K562 (cell line): ENCODE data around the gene PCSK5. TPM values are rescaled to one million over a fixed set of nuclear protein-coding genes. Genes with fewer than 3 reads are reported as not detected.

ENCODE experiments used
- ATAC-seq: fragments of 200-7000 bp; cut with Tn5 transposase; 3 replicates; pipeline ENCODE4 v1.9.1; 2020; ENCODE audit warnings: moderate library complexity
- BruUV-seq: library from RNA; stranded (reverse); fragments of 400-500 nt; replicated peaks from 2 replicates; lab custom pipeline; 2021; lab: Mats Ljungman, UMichigan
- CTCF ChIA-PET: fragments of 300-600 bp; formaldehyde crosslinking; extraction: SDS; loops from one replicate; lab custom pipeline; 2021; ENCODE audit warnings: low intra/inter-chr PET ratio; lab: Yijun Ruan, JAX
- POLR2A ChIA-PET: fragments of 300-600, 350-650 bp; sonication (Branson Sonifier 250); formaldehyde crosslinking; extraction: SDS; loops from one replicate; lab custom pipeline; 2021; ENCODE audit warnings: antibody characterized with exemption, inconsistent platforms; lab: Yijun Ruan, JAX
- DNase-seq, 4 experiments: peaks; one replicate each; pipeline versions ENCODE4 v3.0.0 to v3.0.0-alpha.2; 2011 to 2018; ENCODE audit warnings: low spot score in 3 of 4, mixed read lengths in 3 of 4; ENCODE audit errors: extremely low read depth in 1 of 4
- FAIRE-seq: peaks from 2 replicates; lab custom pipeline; 2011; peaks lifted over from hg19 to GRCh38; lab: Jason Lieb, UNC
- H2AFZ ChIP-seq: 2 replicates; pipeline ENCODE4 v1.6.0; 2011; ENCODE audit warnings: low read depth, low read length, control low read depth, inconsistent platforms
- H3K27ac ChIP-seq: fragments of 200-600 bp; 3 replicates; pipeline ENCODE4 v1.8.0; 2011; ENCODE audit warnings: low read depth, mild to moderate bottlenecking, control low read depth, inconsistent platforms, low read length, moderate library complexity, mixed read lengths; ENCODE audit errors: extremely low read depth
- H3K27me3 ChIP-seq, 2 experiments: fragments of 300-600 bp in 1 of 2; 2 replicates in 1 of 2; 3 replicates in 1 of 2; pipeline versions ENCODE4 v1.6.0 to v1.8.0; 2011; ENCODE audit warnings: inconsistent platforms in 2 of 2, low read length in 2 of 2, mild to moderate bottlenecking in 1 of 2, mixed read lengths in 1 of 2, moderate library complexity in 1 of 2; ENCODE audit not compliant: control insufficient read depth in 2 of 2, insufficient read depth in 2 of 2
- H3K36me3 ChIP-seq: fragments of 300-600 bp; 3 replicates; pipeline ENCODE4 v1.8.0; 2011; ENCODE audit warnings: mild to moderate bottlenecking, low read length, inconsistent platforms; ENCODE audit not compliant: control insufficient read depth, insufficient read depth
- H3K4me1 ChIP-seq, 2 experiments: fragments of 200-600 bp in 1 of 2; replicated peaks in 1 of 2; 2 replicates in 1 of 2; 3 replicates in 1 of 2; pipeline versions ENCODE4 v1.5.1 to v1.8.0; 2011; ENCODE audit warnings: inconsistent platforms in 2 of 2, low read length in 2 of 2, mild to moderate bottlenecking in 1 of 2, mixed read lengths in 1 of 2, moderate library complexity in 1 of 2; ENCODE audit not compliant: control insufficient read depth in 2 of 2, insufficient read depth in 2 of 2
- H3K4me2 ChIP-seq: 2 replicates; pipeline ENCODE4 v1.6.1; 2011; ENCODE audit warnings: low read length, control low read depth, inconsistent platforms, mixed read lengths; ENCODE audit not compliant: insufficient read depth
- H3K4me3 ChIP-seq: fragments of 200-600 bp; sonication (generic), shearing (Covaris generic); 2 replicates; pipeline ENCODE4 v1.5.1; 2016; ENCODE audit warnings: control low read depth, inconsistent platforms
- H3K79me2 ChIP-seq: fragments of 200-600 bp; 3 replicates; pipeline ENCODE4 v1.8.0; 2011; ENCODE audit warnings: low read length, inconsistent platforms; ENCODE audit not compliant: control insufficient read depth, insufficient read depth
- H3K9ac ChIP-seq, 2 experiments: 2 replicates each; pipeline versions ENCODE4 v1.6.0 to v1.6.1; 2011; ENCODE audit warnings: low read depth in 2 of 2, low read length in 2 of 2, control low read depth in 1 of 2, inconsistent platforms in 1 of 2, mild to moderate bottlenecking in 1 of 2, mixed read lengths in 1 of 2; ENCODE audit not compliant: insufficient read depth in 1 of 2
- H3K9me1 ChIP-seq: one replicate; pipeline ENCODE4 v1.6.0; 2011; ENCODE audit warnings: inconsistent platforms, mild to moderate bottlenecking, low read length, moderate library complexity; ENCODE audit not compliant: control insufficient read depth, insufficient read depth
- H3K9me3 ChIP-seq: replicated peaks from 2 replicates; pipeline ENCODE4 v1.5.1; 2011; ENCODE audit warnings: low read depth, low read length, inconsistent platforms; ENCODE audit not compliant: control insufficient read depth, insufficient read depth
- H4K20me1 ChIP-seq: replicated peaks from 2 replicates; pipeline ENCODE4 v1.6.1; 2011; ENCODE audit warnings: low read length, inconsistent platforms, mixed read lengths; ENCODE audit not compliant: control insufficient read depth, insufficient read depth
- ARID1B ChIP-seq: fragments of 450-650 bp; IDR thresholded peaks from 2 replicates; pipeline ENCODE4 v1.6.1; 2016; ENCODE audit warnings: antibody characterized with exemption, mild to moderate bottlenecking, inconsistent platforms
- ATF3 ChIP-seq, 2 experiments: fragments of 450-650 bp in 1 of 2; sonication (generic) in 1 of 2; formaldehyde crosslinking in 1 of 2; IDR thresholded peaks in 1 of 2; conservative IDR thresholded peaks in 1 of 2; 2 replicates each; pipeline versions ENCODE4 v1.6.1 to v1.8.1; 2016 to 2023; ENCODE audit warnings: mild to moderate bottlenecking in 2 of 2, moderate library complexity in 2 of 2, inconsistent platforms in 1 of 2, missing genetic modification reagents in 1 of 2
- FOSL1 ChIP-seq: fragments of 200-800 bp; sonication (Bioruptor generic); conservative IDR thresholded peaks from 2 replicates; pipeline ENCODE4 v1.6.1; 2016; ENCODE audit warnings: missing genetic modification characterization, missing compliant biosample characterization
- JUND ChIP-seq, 2 experiments: IDR thresholded peaks; 2 replicates in 1 of 2; 3 replicates in 1 of 2; pipeline ENCODE4 v1.6.1; 2011; ENCODE audit warnings: borderline replicate concordance in 2 of 2, low read depth in 2 of 2, low read length in 2 of 2, improper control_type of control experiment in 1 of 2, missing biosample characterization in 1 of 2, missing genetic modification characterization in 1 of 2, missing genetic modification reagents in 1 of 2
- RCOR1 ChIP-seq, 2 experiments: IDR thresholded peaks; 2 replicates each; pipeline ENCODE4 v1.6.1; 2012; ENCODE audit warnings: low read depth in 2 of 2, low read length in 2 of 2, borderline replicate concordance in 1 of 2, improper control_type of control experiment in 1 of 2
- ZNF77 ChIP-seq: fragments of 250-450 bp; sonication (Bioruptor Pico); IDR thresholded peaks from 2 replicates; pipeline ENCODE4 v1.5.0; 2020
- WGBS: fragments of 100-300 bp; shearing (Covaris generic); methylation state at CpG from one replicate; pipeline ENCODE4 v1.1.6; 2016; ENCODE audit warnings: low coverage, mixed read lengths; ENCODE audit not compliant: insufficient coverage; ENCODE audit errors: missing lambda C conversion rate; 5-methylcytosine and 5-hydroxymethylcytosine counted together
- in situ Hi-C: fragments of 300-500 bp; cut with MboI; formaldehyde crosslinking; loops from 4 replicates; pipeline ENCODE4 v1.15.0; 2018; ENCODE audit warnings: inconsistent platforms, mixed read lengths
- intact Hi-C: fragments of 100-400 bp; cut with micrococcal nuclease; formaldehyde crosslinking; loops from 2 replicates; pipeline ENCODE4 v1.14.2; 2022
- polyA plus RNA-seq, 8 experiments: library from polyadenylated mRNA; depleted of rRNA in 4 of 8; stranded (reverse) in 5 of 8; unstranded in 3 of 8; fragments of >200 nt; fragmentation: Nextera tagmentation in 2 of 8; fragmentation: Illumina TruSeq in 1 of 8; extraction: Ambion mirVana in 2 of 8; extraction: Trizol in 1 of 8; gene quantifications; 2 replicates each; pipeline versions ENCODE4 v1.2.1 to v1.2.3, GENCODE V29; 2011 to 2014; ENCODE audit warnings: inconsistent platforms in 1 of 8, missing spikeins in 1 of 8
- total RNA-seq, 7 experiments: library from RNA; depleted of rRNA in 6 of 7; stranded (reverse); fragments of >200 nt in 6 of 7; fragmentation: Illumina TruSeq in 2 of 7; extraction: Trizol in 2 of 7; gene quantifications; 2 replicates each; pipeline versions ENCODE4 v1.2.1 to v1.2.3, GENCODE V29; 2011 to 2021; ENCODE audit warnings: low replicate concordance in 1 of 7

The PCSK5 gene
- total and polyA plus RNA-seq, 9 of the 15 experiments (the other 6 are each of a cell fraction or from before 2014, with no cell fraction given): not detected

GRCh38 chr9:76366275-76366674, 475.8 kb downstream of the PCSK5 start:
- ATAC-seq (no peak), DNase-seq (no peak), FAIRE-seq (no peak)
- Histone ChIP-seq H3K9me1 (no peaks in the 10 kb centered on the region), H3K27ac (no peak overlapping the region), H3K4me1 (peaks cover 0 to 13% of the 10 kb centered on the region in 2 experiments; a peak in 3 of 5 replicates), H3K79me2 (no peaks in the 10 kb centered on the region), H3K9me3 (no peaks in the 10 kb centered on the region), H3K4me2 (no peak overlapping the region), H3K36me3 (no peaks in the 10 kb centered on the region), H4K20me1 (no peaks in the 10 kb centered on the region), H3K27me3 (no peaks in the 10 kb centered on the region), H3K9ac (no peak overlapping the region), H2AFZ (no peak overlapping the region), H3K4me3 (no peak overlapping the region)
- no TSS peak for BruUV-seq
- intact Hi-C loops: loop anchor here (10.0 kb wide), 1 partner anchor 49 kb away; no protein-coding TSS in a partner anchor
- in situ Hi-C loops: no loop called here
- WGBS: 0% methylated on average over 3 of the region's 4 CpGs
- TF ChIP-seq JUND (IDR thresholded peaks at IDR 0.05; ENCODE audit: borderline replicate concordance, low read depth, low read length) (peak; percentile 52; the same call in 1 of the 2 replicates), JUND (tag; IDR thresholded peaks at IDR 0.05; ENCODE audit: borderline replicate concordance, low read depth, low read length) (peak; percentile 53; the same call in 2 of the 3 replicates), FOSL1 (0 out of 2 replicates have a peak, but pooled peaks have one; percentile 37), ARID1B (0 out of 2 replicates have a peak, but pooled peaks have one; percentile 6), ATF3 (IDR thresholded peaks at IDR 0.05) (peak; percentile 74), ATF3 (CRISPR knock-in tag; conservative IDR thresholded peaks at IDR 0.05) (no peak), ZNF77 (CRISPR knock-in tag) (no peak), RCOR1 (IDR thresholded peaks at IDR 0.05; ENCODE audit: borderline replicate concordance in 1 of 2, low read depth in 2 of 2, low read length in 2 of 2) (0 out of 4 replicates have a peak, but pooled peaks of 1 of the 2 experiments have one; percentile 44)
- CTCF ChIA-PET: no interaction called here
- POLR2A ChIA-PET: no interaction called here
